Measurements from ENCODE around the gene WNT3A. TPM values are rescaled to one million over a fixed set of nuclear protein-coding genes. Genes with fewer than 3 reads are reported as not detected.

The WNT3A gene
- polyA plus RNA-seq, 1 of the 3 experiments (the other 2 are of a cell fraction) = not detected

DNA sequence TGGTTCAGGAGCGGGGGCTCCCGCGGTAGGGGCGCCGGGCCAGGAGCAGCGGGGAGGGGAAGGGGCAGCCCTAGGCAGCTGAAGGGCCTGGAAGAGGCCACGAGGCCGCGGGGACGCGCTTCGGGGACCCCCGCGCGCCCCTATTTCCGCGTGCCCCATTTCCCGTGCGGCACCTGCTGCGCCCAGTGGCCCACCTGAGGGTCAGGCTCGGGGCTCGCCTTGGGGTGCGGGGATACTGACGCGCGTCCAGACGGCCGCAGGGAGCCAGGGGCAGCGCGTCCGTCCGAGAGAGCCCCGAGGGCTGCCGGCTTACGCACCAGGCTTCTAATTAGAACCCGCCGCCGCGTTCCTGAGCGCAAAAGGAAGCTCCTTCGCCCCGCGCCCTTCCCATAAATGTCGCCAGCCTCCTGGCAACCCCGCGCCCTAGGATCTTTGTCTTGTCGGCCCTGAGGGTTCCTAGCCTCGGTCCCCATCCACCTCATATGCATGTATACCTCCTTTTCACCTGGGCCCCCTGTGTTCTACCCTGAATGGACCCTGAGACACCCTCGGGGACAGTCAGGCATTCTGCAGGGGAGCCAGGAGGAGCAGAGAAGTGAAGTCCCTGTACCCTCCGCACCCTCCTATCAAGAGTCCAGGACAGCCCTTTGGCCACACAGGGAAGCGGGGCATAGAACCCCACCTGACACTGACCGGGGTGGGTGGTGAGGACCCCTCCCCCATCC is 1.8 kb downstream of the WNT3A start:
- H3K9ac ChIP-seq = no peak overlapping the region
- no peak overlapping the region for H3K4me2 ChIP-seq
- ChIA-PET CTCF (no interaction called here), POLR2A (no interaction called here)
- no peak for TF ChIP-seq RCOR1 (IDR thresholded peaks at IDR 0.05; ENCODE audit: low read length)
- no peak for TF ChIP-seq GABPA (IDR thresholded peaks at IDR 0.05; ENCODE audit: low read depth)
- TF ChIP-seq FOXM1 (IDR thresholded peaks at IDR 0.05; ENCODE audit: low read depth) = no peak
- TF ChIP-seq CHD2 (IDR thresholded peaks at IDR 0.05; ENCODE audit: low read length, partially characterized antibody) = no peak
- TF ChIP-seq, protein P1, sequence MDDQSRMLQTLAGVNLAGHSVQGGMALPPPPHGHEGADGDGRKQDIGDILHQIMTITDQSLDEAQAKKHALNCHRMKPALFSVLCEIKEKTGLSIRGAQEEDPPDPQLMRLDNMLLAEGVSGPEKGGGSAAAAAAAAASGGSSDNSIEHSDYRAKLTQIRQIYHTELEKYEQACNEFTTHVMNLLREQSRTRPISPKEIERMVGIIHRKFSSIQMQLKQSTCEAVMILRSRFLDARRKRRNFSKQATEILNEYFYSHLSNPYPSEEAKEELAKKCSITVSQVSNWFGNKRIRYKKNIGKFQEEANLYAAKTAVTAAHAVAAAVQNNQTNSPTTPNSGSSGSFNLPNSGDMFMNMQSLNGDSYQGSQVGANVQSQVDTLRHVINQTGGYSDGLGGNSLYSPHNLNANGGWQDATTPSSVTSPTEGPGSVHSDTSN (IDR thresholded peaks at IDR 0.05) = no peak
- H3K27me3 ChIP-seq (ENCODE audit: insufficient read depth) = peaks cover 39% of the 10 kb centered on the region
- no peak overlapping the region for H3K4me3 ChIP-seq (ENCODE audit: low read depth in 2 of 2, low read length in 1 of 2)
- no peak overlapping the region for H3K27ac ChIP-seq (ENCODE audit: low read depth in 2 of 2, low read length in 1 of 2)
- H3K79me2 ChIP-seq (ENCODE audit: insufficient read depth) = no peaks in the 10 kb centered on the region
- peak; percentile 23 for DNase-seq
- H3K9me2 ChIP-seq = no peaks in the 10 kb centered on the region
- H4K20me1 ChIP-seq (ENCODE audit: insufficient read depth) = no peaks in the 10 kb centered on the region
- no peaks in the 10 kb centered on the region for H3K9me3 ChIP-seq
- H2AFZ ChIP-seq (ENCODE audit: low read depth) = no peak overlapping the region
- WGBS (ENCODE audit: low lambda C conversion rate) = 14% methylated on average over 12 of the region's 52 CpGs
- H3K4me1 ChIP-seq (ENCODE audit: control insufficient read depth in 1 of 2, insufficient read depth in 2 of 2, low read depth in 1 of 2, low read length in 1 of 2) = no peaks in the 10 kb centered on the region; a peak in 1 of 4 replicates
- H3F3A ChIP-seq (replicated peaks; ENCODE audit: insufficient read depth) = no peaks in the 10 kb centered on the region
- H3K36me3 ChIP-seq (replicated peaks in 1 of 2; ENCODE audit: control insufficient read depth in 1 of 2, insufficient read depth in 2 of 2, low read length in 1 of 2) = no peaks in the 10 kb centered on the region

DNA sequence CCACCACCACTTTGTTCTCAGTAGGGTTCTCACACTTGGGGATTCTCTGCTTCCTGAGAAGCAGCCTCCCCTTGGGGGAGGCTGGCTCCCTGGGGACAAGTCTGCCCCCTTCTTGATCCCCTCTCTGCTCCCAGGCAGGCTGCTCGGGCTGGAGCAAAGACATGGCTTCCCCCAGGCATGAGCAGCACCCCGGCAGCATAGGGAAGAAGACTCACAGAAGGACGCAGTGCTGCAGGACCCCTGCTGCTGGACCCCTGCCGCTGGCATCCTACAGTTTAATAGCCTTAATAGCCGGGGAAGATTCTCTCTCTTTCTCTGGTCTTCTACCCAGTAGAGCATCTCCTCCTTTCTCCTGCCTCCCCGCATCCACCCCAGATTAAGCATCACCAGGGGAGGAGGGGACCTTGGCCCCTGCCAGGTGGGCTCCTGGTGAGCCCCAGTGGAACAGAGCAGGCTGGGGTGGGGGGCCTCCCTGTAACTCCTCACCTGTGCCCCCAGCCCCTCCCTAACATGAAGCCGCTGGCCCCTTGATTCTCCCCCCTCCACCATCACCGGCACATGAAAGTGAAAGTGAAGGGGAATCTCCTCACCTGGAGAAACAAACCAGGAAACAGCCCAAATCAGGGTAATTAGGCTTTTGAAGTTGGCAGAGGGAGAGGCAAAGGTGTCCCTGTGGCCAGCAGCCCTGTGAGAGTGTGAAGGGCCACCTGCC is 2.5 kb downstream of the WNT3A start:
- ChIA-PET POLR2A (no interaction called here), CTCF (no interaction called here)
- DNase-seq = peak; percentile 24
- Histone ChIP-seq H3K4me1 (ENCODE audit: control insufficient read depth in 1 of 2, insufficient read depth in 2 of 2, low read depth in 1 of 2, low read length in 1 of 2) (no peaks in the 10 kb centered on the region; a peak in 1 of 4 replicates), H3K9me3 (no peaks in the 10 kb centered on the region), H3K79me2 (ENCODE audit: insufficient read depth) (no peaks in the 10 kb centered on the region), H3K36me3 (replicated peaks in 1 of 2; ENCODE audit: control insufficient read depth in 1 of 2, insufficient read depth in 2 of 2, low read length in 1 of 2) (no peaks in the 10 kb centered on the region), H3K9me2 (no peaks in the 10 kb centered on the region), H4K20me1 (ENCODE audit: insufficient read depth) (no peaks in the 10 kb centered on the region), H3K4me2 (peak overlapping the region; percentile 37; the same call in 1 of the 2 replicates), H3K27me3 (ENCODE audit: insufficient read depth) (peaks cover 39% of the 10 kb centered on the region), H3K27ac (ENCODE audit: low read depth in 2 of 2, low read length in 1 of 2) (no peak overlapping the region), H2AFZ (ENCODE audit: low read depth) (no peak overlapping the region), H3K4me3 (ENCODE audit: low read depth in 2 of 2, low read length in 1 of 2) (no peak overlapping the region), H3K9ac (no peak overlapping the region), H3F3A (replicated peaks; ENCODE audit: insufficient read depth) (no peaks in the 10 kb centered on the region)
- WGBS (ENCODE audit: low lambda C conversion rate) = 29% methylated on average over 6 of the region's 8 CpGs
- TF ChIP-seq, protein P2, sequence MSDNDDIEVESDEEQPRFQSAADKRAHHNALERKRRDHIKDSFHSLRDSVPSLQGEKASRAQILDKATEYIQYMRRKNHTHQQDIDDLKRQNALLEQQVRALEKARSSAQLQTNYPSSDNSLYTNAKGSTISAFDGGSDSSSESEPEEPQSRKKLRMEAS (IDR thresholded peaks at IDR 0.05; ENCODE audit: low read depth) = no peak
- TF ChIP-seq SIN3A (IDR thresholded peaks at IDR 0.05; ENCODE audit: borderline replicate concordance, low read depth, low read length) (no peak), FOXM1 (IDR thresholded peaks at IDR 0.05; ENCODE audit: low read depth) (no peak), RXRA (IDR thresholded peaks at IDR 0.05; ENCODE audit: borderline replicate concordance, low read depth) (no peak), RFX5 (IDR thresholded peaks at IDR 0.05; ENCODE audit: low read length) (no peak), MXI1 (IDR thresholded peaks at IDR 0.05; ENCODE audit: low read depth, low read length) (no peak), TCF12 (IDR thresholded peaks at IDR 0.05) (no peak), EZH2phosphoT487 (IDR thresholded peaks at IDR 0.05; ENCODE audit: borderline replicate concordance, low read depth) (no peak), NRF1 (IDR thresholded peaks at IDR 0.05; ENCODE audit: low read depth, low read length) (no peak), SMC3 (IDR thresholded peaks at IDR 0.05; ENCODE audit: low read depth, low read length) (no peak), FOSL2 (IDR thresholded peaks at IDR 0.05; ENCODE audit: borderline replicate concordance, low read depth) (no peak)
- TF ChIP-seq, protein P3, sequence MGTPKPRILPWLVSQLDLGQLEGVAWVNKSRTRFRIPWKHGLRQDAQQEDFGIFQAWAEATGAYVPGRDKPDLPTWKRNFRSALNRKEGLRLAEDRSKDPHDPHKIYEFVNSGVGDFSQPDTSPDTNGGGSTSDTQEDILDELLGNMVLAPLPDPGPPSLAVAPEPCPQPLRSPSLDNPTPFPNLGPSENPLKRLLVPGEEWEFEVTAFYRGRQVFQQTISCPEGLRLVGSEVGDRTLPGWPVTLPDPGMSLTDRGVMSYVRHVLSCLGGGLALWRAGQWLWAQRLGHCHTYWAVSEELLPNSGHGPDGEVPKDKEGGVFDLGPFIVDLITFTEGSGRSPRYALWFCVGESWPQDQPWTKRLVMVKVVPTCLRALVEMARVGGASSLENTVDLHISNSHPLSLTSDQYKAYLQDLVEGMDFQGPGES (IDR thresholded peaks at IDR 0.05; ENCODE audit: low read depth, low read length) = no peak
- TF ChIP-seq, protein P4, sequence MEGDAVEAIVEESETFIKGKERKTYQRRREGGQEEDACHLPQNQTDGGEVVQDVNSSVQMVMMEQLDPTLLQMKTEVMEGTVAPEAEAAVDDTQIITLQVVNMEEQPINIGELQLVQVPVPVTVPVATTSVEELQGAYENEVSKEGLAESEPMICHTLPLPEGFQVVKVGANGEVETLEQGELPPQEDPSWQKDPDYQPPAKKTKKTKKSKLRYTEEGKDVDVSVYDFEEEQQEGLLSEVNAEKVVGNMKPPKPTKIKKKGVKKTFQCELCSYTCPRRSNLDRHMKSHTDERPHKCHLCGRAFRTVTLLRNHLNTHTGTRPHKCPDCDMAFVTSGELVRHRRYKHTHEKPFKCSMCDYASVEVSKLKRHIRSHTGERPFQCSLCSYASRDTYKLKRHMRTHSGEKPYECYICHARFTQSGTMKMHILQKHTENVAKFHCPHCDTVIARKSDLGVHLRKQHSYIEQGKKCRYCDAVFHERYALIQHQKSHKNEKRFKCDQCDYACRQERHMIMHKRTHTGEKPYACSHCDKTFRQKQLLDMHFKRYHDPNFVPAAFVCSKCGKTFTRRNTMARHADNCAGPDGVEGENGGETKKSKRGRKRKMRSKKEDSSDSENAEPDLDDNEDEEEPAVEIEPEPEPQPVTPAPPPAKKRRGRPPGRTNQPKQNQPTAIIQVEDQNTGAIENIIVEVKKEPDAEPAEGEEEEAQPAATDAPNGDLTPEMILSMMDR (IDR thresholded peaks at IDR 0.05) = no peak
- TF ChIP-seq, protein P5, sequence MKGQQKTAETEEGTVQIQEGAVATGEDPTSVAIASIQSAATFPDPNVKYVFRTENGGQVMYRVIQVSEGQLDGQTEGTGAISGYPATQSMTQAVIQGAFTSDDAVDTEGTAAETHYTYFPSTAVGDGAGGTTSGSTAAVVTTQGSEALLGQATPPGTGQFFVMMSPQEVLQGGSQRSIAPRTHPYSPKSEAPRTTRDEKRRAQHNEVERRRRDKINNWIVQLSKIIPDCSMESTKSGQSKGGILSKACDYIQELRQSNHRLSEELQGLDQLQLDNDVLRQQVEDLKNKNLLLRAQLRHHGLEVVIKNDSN (IDR thresholded peaks at IDR 0.05; ENCODE audit: borderline replicate concordance, low read depth) = no peak
- TF ChIP-seq, protein P6, sequence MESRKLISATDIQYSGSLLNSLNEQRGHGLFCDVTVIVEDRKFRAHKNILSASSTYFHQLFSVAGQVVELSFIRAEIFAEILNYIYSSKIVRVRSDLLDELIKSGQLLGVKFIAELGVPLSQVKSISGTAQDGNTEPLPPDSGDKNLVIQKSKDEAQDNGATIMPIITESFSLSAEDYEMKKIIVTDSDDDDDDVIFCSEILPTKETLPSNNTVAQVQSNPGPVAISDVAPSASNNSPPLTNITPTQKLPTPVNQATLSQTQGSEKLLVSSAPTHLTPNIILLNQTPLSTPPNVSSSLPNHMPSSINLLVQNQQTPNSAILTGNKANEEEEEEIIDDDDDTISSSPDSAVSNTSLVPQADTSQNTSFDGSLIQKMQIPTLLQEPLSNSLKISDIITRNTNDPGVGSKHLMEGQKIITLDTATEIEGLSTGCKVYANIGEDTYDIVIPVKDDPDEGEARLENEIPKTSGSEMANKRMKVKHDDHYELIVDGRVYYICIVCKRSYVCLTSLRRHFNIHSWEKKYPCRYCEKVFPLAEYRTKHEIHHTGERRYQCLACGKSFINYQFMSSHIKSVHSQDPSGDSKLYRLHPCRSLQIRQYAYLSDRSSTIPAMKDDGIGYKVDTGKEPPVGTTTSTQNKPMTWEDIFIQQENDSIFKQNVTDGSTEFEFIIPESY (IDR thresholded peaks at IDR 0.05; ENCODE audit: borderline replicate concordance, low read depth) = no peak

All from SK-N-SH (cell line).